ENCODE data around the gene NCMAP.
A peak's percentile ranks its signal among the peaks of the same experiment; 100 is the strongest.

Gene NCMAP

DNA sequence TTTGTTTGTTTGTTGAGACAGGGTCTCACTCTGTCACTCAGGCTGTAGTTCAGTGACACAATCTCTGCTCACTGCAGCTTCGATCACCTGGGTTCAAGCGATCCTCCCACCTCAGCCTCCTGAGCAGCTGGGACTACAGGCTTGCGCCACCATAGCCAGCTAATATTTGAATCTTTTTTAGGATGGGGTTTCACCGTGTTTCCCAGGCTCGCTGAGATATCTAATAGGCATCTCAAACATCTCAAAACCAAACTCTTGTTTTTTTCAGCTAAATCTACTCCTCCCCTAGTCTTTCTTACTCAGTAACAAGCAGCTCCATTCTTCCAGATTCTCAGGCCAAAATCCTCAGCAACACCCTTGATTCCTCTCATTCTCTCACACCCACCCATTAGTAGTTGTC is 65.2 kb downstream of the NCMAP start:
- no peak for DNase-seq (ENCODE audit: low read depth in 2 of 2)

DNA sequence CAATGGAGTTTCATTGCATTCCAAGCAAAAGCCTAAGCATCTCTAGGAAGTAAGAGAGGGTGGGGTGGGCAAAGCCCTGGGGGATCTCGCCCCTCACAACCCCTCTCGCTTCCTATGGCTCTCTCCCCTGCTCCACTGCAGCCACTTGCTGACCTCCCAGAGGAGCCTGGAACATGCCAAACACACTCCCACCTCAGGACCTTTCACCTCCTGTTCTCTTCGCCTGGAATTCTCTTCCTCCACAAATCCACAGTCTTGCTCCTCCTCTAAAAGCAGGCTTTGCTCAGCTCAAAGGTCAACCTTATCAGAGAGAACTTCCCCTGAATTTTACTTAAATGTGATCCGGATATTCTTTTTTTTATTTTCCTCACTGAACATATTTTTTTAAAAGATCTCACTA is 66.3 kb downstream of the NCMAP start:
- no peak for DNase-seq (ENCODE audit: low read depth in 2 of 2)

DNA sequence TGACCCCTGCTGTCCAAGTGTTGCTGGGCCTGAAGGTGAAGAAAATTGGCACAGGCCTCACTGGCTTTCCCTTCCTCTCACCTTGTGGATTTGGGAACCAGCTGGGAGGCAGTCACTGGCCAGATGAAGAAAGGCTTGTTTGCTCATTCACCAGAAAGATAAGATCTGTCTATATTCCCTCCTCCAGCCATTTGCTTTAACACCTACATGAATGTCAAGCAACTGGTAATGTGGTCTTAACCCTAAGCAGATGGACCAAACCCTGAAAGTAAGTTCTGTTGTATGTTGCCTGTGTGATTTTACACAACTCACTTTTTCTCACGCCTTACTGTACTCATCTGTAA is 76.9 kb downstream of the NCMAP start:
- no peak for DNase-seq (ENCODE audit: low read depth in 2 of 2)

DNA sequence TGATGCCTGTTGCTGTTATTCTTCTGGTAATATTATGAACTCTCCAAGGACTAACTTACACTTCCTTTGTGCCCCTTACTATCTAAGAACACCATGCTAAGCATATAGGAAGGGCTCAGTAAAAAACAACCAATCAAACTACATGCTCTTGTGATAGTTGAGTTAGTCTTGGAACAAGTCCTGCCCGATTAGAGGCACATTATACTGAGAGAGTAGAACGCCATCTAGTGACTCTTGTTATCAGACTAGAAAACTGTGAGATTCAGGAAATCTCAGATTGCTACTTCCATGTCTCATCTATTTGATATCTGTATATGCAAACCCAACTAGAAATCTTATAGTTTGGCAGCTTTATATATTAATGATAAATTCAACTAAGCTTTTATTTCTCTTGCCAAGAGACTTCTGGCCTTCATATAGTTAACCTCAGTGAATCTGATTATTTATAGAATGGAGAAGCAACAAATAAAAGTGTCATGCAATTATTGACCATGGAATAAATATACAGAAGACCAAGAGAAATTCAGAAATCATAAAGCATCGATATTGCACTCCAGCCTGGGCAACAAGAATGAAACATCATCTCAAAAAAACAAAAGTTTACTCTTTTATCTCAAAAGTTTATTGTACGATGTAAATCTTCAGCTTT is 79.4 kb downstream of the NCMAP start:
- DNase-seq (ENCODE audit: low read depth in 2 of 2) = no peak

- no peak for DNase-seq (ENCODE audit: low read depth in 2 of 2)
These were observed 80.9 kb downstream of the NCMAP start for GRCh38 chr1:24636661-24637357.

DNA sequence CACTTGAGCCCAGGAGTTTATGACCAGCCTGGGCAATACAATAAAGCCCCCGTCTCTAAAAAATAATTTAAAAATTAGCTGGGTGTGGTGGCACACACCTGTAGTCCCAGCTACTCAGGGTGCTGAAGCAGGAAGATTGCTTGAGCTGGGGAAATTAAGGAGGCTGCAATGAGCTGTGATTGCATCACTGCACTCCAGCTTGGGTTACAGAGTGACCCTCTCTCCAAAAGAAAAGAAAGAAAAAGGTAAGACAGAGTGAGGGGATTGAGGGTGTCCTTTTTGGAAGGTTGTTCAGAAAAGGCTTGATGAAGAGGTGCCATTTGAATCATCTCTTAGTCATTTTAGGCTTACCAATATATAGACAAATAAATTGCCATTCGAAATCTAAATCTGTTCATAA is 83.2 kb downstream of the NCMAP start:
- no peak for DNase-seq (ENCODE audit: low read depth in 2 of 2)

DNA sequence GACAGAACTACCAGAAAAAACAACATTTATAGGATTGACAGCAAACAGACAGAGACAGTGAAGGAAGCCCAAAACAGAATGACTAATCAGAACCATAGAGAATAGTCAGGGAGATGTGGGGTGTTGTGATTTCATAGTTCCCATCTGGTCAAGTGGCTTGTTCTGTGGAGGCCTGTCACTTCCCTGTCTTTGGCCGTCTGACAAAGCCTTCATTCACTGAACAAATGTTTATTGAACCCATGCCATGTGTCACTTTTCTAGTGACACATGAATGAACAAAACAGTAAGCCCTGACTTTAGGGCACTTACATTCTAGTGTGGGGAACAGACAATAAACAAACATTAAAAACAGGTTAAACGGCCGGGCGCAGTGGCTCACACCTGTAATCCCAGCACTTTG is 84.0 kb downstream of the NCMAP start:
- DNase-seq (ENCODE audit: low read depth in 2 of 2) = no peak

DNA sequence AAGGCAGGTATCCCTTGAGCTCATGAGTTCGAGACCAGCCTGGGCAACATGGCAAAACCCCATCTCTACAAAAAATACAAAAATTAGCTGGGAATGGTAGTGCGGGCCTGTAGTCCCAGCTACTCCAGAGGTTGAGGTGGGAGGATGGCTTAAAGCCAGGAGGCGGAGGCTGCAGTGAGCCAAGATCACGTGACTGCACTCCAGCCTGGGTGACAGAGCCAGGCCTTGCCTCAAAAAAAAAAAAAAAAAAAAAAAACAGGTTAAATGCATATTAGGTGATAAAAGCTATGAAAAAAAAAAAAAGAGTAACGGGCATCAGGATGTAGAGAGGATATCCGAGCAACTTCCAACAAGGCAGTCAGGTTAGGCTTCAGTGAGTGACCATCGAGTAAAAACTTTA is 84.4 kb downstream of the NCMAP start:
- DNase-seq (ENCODE audit: low read depth in 2 of 2) = no peak

DNA sequence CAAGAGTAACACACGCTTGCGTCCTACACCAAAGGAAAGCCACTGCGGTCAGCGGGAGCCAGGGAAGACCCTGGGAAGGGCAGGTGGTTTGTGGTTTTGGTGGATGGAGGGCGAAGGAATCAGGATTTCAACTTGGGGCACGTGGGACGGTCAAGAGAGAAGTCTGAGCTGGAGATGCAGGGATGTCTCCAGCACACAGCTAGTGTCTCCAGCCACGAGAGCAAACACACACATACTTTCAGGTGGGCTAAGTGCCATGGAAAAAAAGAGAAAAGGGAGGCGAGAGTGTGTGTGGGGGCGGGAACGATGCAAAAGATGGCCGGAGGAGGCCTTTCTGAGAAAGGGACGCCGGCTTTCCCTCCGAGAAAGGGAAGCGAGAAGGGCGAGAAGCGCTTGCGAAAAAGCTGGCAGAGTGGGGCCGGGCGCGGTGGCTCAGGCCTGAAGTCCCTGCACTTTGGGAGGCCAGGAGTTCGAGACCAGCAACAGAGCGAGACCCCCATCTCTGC is 85.8 kb downstream of the NCMAP start:
- peak in 1 of 2 donors; percentile 10 for DNase-seq (ENCODE audit: low read depth in 2 of 2)

- peak; percentile 99 for DNase-seq (ENCODE audit: low read depth in 2 of 2)
These were observed 86.8 kb downstream of the NCMAP start, which contains the start of gene SRRM1 for GRCh38 chr1:24642481-24643362. SRRM1 (plus strand) TSS chr1:24643302; CDS start chr1:24643327, 25 bp downstream.

DNA sequence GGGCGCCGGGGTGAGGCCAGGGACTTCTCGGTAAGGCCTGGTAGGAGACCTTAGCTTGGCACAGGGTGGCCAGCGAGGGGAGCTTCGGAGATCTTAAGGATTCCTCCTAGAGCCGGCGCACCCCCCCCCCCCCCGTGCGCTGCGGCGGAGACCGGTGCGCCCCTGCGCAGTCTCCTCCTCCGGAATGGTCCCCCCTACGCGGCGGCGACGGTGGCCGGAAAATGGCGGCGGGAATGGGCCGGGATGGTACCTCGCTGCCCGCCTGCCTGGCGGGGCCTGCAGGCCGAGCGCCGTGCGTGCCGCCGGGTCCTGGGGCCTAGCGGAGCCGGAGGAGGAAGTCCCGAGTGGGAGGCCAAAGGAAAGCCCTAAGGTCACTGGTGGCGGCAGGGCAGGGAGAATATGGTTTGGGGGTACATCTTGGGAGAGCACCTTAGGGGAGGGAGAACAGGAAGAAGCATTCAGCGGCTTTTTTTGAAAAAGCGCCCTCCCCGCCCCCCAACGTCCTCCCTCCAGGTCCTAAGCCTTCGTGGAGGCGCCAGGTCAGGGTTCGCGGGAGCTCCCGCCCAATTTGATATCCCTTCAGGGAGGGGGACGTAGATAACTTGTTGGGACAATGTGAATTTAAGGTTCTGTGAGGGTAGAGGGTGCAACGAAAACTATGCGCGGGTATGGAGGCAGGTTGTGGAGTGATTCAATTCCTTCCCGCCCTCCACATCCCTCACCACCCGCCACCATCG is 87.6 kb downstream of the NCMAP start:
- peak in 1 of 2 donors; percentile 39 for DNase-seq (ENCODE audit: low read depth in 2 of 2)

- no peak for DNase-seq (ENCODE audit: low read depth in 2 of 2)
These were observed 88.2 kb downstream of the NCMAP start for GRCh38 chr1:24644100-24644384.

DNA sequence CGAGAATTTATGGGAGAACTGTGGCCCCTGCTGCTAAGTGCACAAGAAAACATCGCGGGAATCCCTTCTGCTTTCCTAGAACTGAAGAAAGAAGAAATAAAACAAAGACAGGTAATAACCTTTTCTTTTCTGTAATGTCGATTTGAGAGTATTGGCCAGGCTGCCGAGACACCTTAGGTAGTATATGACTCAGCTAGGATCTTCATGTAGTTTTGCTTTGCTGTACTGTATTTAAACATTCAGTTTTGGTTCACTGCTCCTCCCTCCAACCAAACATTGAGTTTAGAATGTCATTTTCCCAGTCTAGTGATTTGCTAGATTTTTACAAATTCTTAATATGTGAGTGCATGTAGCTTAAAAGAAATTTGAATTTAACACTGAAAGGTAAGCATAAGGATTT is 93.0 kb downstream of the NCMAP start:
- DNase-seq (ENCODE audit: low read depth in 2 of 2) = no peak

DNA sequence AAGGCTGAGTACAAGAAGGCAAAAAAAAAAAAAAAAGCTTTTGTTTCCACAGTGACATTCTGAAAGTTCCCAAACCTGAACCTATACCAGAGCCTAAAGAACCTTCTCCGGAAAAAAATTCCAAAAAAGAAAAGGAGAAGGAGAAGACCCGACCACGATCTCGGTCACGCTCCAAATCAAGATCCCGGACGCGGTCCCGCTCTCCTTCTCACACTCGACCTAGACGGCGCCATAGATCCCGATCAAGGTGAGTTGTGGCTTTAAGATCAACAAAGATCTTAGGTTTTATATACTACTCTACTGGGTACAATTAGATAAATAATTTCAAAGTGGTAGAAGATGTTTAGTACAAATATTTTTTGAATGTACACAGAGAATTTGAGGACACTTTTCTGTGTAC is 96.5 kb downstream of the NCMAP start:
- DNase-seq (ENCODE audit: low read depth in 2 of 2) = no peak

- no peak for DNase-seq (ENCODE audit: low read depth in 2 of 2)
These were observed 98.1 kb downstream of the NCMAP start for GRCh38 chr1:24654010-24654409.

DNA sequence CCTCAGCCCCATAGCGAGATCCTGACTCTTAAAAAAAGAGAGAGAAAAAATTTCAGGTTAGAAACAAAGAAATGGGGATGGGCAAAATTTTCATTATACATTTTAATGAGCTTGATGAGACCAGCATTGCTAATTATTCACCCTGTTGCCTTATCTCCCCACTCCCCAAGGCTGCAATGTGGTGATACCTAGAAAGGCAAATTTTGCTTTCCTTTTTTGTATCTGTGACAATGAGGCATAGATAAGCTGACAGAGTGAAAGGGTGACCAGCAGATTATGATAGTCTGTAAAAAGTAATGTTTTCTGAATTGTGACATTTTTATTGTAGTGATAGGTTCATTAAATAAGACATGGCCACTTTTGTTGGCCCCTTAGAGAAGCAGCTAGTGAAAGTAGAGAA is 100.2 kb downstream of the NCMAP start:
- DNase-seq (ENCODE audit: low read depth in 2 of 2) = no peak

GRCh38 chr1:24657781-24658180 is 101.9 kb downstream of the NCMAP start:
- DNase-seq (ENCODE audit: low read depth in 2 of 2) = no peak
